Measurements from ENCODE around the gene MARCHF9. TPM values are rescaled to one million over a fixed set of nuclear protein-coding genes. Genes with fewer than 3 reads are reported as not detected.

MARCHF9 gene
- total and polyA plus RNA-seq, 2 donors (not counting 1 experiment from before 2014, with no cell fraction given), result 81.4 to 128 TPM

GRCh38 chr12:57777911-57778310 lies 23.0 kb downstream of the MARCHF9 start:
- Histone ChIP-seq H3K4me2 (replicated peaks; ENCODE audit: low read depth, low read length, poor library complexity, severe bottlenecking) (no peak overlapping the region), H3K36me3 (replicated peaks in 1 of 2; ENCODE audit: control extremely low read depth in 1 of 2, control insufficient read depth in 1 of 2, extremely low read depth in 1 of 2, insufficient read depth in 2 of 2, low read length in 1 of 2) (no peaks in the 10 kb centered on the region), H3K4me1 (ENCODE audit: control insufficient read depth in 2 of 2, insufficient read depth in 2 of 2, low read length in 2 of 2) (peaks cover 6 to 7% of the 10 kb centered on the region in 2 donors), H3K79me2 (ENCODE audit: control insufficient read depth, insufficient read depth, low read length) (peaks cover 4% of the 10 kb centered on the region), H3K4me3 (ENCODE audit: control extremely low read depth in 1 of 5, extremely low read depth in 1 of 5, insufficient read depth in 1 of 5, low read depth in 2 of 5, low read length in 4 of 5) (no peak overlapping the region), H2AFZ (ENCODE audit: insufficient read depth, low read depth, low read length, poor library complexity, severe bottlenecking) (no peak overlapping the region), H4K20me1 (ENCODE audit: control insufficient read depth, insufficient read depth, low read length, poor library complexity, severe bottlenecking) (no peaks in the 10 kb centered on the region), H3K27ac (ENCODE audit: low read length in 2 of 2) (no peak overlapping the region), H3K9me3 (ENCODE audit: control extremely low read depth in 1 of 3, control insufficient read depth in 2 of 3, insufficient read depth in 1 of 3, low read length in 2 of 3) (no peaks in the 10 kb centered on the region), H3K27me3 (replicated peaks in 1 of 4; ENCODE audit: control extremely low read depth in 1 of 4, control insufficient read depth in 3 of 4, insufficient read depth in 4 of 4, low read length in 3 of 4) (no peaks in the 10 kb centered on the region), H3K9ac (ENCODE audit: low read length) (no peak overlapping the region)
- TF ChIP-seq EZH2 (IDR thresholded peaks at IDR 0.05; ENCODE audit: borderline replicate concordance, insufficient read depth, low read depth, low read length, poor library complexity, severe bottlenecking) (no peak), CTCF (IDR thresholded peaks at IDR 0.05) (no peak)
- intact Hi-C loops (cut with micrococcal nuclease), result no loop called here
- no peaks in the 10 kb centered on the region for H3K9me3 Mint-ChIP-seq (ENCODE audit: insufficient read depth)
- no peak for ATAC-seq (ENCODE audit: low read depth)
- H3K4me1 Mint-ChIP-seq, result peaks cover 9% of the 10 kb centered on the region
- CTCF ChIA-PET, result interaction anchor here (0.7 to 1.0 kb wide), 2 partner anchors 22 to 25 kb away, joined by 3 read pairs; no protein-coding TSS in a partner anchor
- DNase-seq, result no peak
- H3K27me3 Mint-ChIP-seq, result no peaks in the 10 kb centered on the region
- 100% methylated on average over 3 of the region's 7 CpGs for WGBS (ENCODE audit: insufficient coverage)
- no peak overlapping the region for H3K27ac Mint-ChIP-seq
- H3K4me3 Mint-ChIP-seq, result no peak overlapping the region
- POLR2A ChIA-PET, result interaction anchor here (0.7 kb wide), 1 partner anchor 1308 kb away, joined by 6 read pairs; no protein-coding TSS in a partner anchor

GRCh38 chr12:57779736-57780135 lies 24.8 kb downstream of the MARCHF9 start:
- Histone ChIP-seq H3K9ac (ENCODE audit: low read length) (no peak overlapping the region), H3K9me3 (ENCODE audit: control extremely low read depth in 1 of 3, control insufficient read depth in 2 of 3, insufficient read depth in 1 of 3, low read length in 2 of 3) (no peaks in the 10 kb centered on the region), H3K27me3 (replicated peaks in 1 of 4; ENCODE audit: control extremely low read depth in 1 of 4, control insufficient read depth in 3 of 4, insufficient read depth in 4 of 4, low read length in 3 of 4) (no peaks in the 10 kb centered on the region), H3K4me1 (ENCODE audit: control insufficient read depth in 2 of 2, insufficient read depth in 2 of 2, low read length in 2 of 2) (peaks cover 9 to 17% of the 10 kb centered on the region in 2 donors), H3K4me2 (replicated peaks; ENCODE audit: low read depth, low read length, poor library complexity, severe bottlenecking) (no peak overlapping the region), H3K36me3 (replicated peaks in 1 of 2; ENCODE audit: control extremely low read depth in 1 of 2, control insufficient read depth in 1 of 2, extremely low read depth in 1 of 2, insufficient read depth in 2 of 2, low read length in 1 of 2) (no peaks in the 10 kb centered on the region), H3K27ac (ENCODE audit: low read length in 2 of 2) (no peak overlapping the region), H4K20me1 (ENCODE audit: control insufficient read depth, insufficient read depth, low read length, poor library complexity, severe bottlenecking) (no peaks in the 10 kb centered on the region), H3K79me2 (ENCODE audit: control insufficient read depth, insufficient read depth, low read length) (peaks cover 20% of the 10 kb centered on the region), H2AFZ (ENCODE audit: insufficient read depth, low read depth, low read length, poor library complexity, severe bottlenecking) (no peak overlapping the region), H3K4me3 (ENCODE audit: control extremely low read depth in 1 of 5, extremely low read depth in 1 of 5, insufficient read depth in 1 of 5, low read depth in 2 of 5, low read length in 4 of 5) (no peak overlapping the region)
- H3K27me3 Mint-ChIP-seq, result no peaks in the 10 kb centered on the region
- TF ChIP-seq EZH2 (IDR thresholded peaks at IDR 0.05; ENCODE audit: borderline replicate concordance, insufficient read depth, low read depth, low read length, poor library complexity, severe bottlenecking) (no peak), CTCF (IDR thresholded peaks at IDR 0.05) (no peak)
- ATAC-seq (ENCODE audit: low read depth), result no peak
- POLR2A ChIA-PET, result no interaction called here
- intact Hi-C loops (cut with micrococcal nuclease), result loop anchor here (5.0 kb wide), 1 partner anchor 37 kb away; no protein-coding TSS in a partner anchor
- no peak for DNase-seq
- H3K4me1 Mint-ChIP-seq, result peaks cover 18% of the 10 kb centered on the region
- no peak overlapping the region for H3K4me3 Mint-ChIP-seq
- CTCF ChIA-PET, result interaction anchor here (1.3 to 6.9 kb wide), 4 partner anchors 14 to 125 kb away, joined by 4 to 59 read pairs (median 6); no protein-coding TSS in a partner anchor
- no peaks in the 10 kb centered on the region for H3K9me3 Mint-ChIP-seq (ENCODE audit: insufficient read depth)
- no peak overlapping the region for H3K27ac Mint-ChIP-seq
- WGBS (ENCODE audit: insufficient coverage), result 100% methylated on average over 1 of the region's 1 CpG
